D721Med (cell line): ENCODE data around the gene MAPKAPK5.
"Not testable (repeated sequence)": the region's sequence is repeated elsewhere in the genome, so short reads cannot be mapped to it uniquely, and the experiment has no call there.

ENCODE experiments used
- DNase-seq: peaks from one replicate; pipeline ENCODE4 v3.0.0; 2011; ENCODE audit warnings: low spot score; ENCODE audit not compliant: insufficient read length
- FAIRE-seq: peaks from 2 replicates; lab custom pipeline; 2011; peaks lifted over from hg19 to GRCh38; lab: Jason Lieb, UNC
- CTCF ChIP-seq: IDR thresholded peaks from 2 replicates; pipeline ENCODE4 v1.5.1; 2012; ENCODE audit warnings: mild to moderate bottlenecking, control low read depth; ENCODE audit not compliant: insufficient read depth; ENCODE audit errors: missing control alignments

MAPKAPK5 gene

GRCh38 chr12:111943929-111944328, 101.9 kb downstream of the MAPKAPK5 start:
- DNase-seq (no peak), FAIRE-seq (no peak)
- no peak for TF ChIP-seq CTCF

GRCh38 chr12:111950961-111951676, 109.1 kb downstream of the MAPKAPK5 start:
- FAIRE-seq, DNase-seq: not testable (repeated sequence)
